BLaER1 treated with 17β-estradiol and CSF1 and Interleukin-3, amounts not matched to agents 10 nM and 100 nM (cell line): ENCODE data around the gene POU2F2.
"Not testable (repeated sequence)": the region's sequence is repeated elsewhere in the genome, so short reads cannot be mapped to it uniquely, and the experiment has no call there.

ENCODE experiments used
- H3K27ac ChIP-seq, 11 experiments: shearing (Covaris generic); formaldehyde crosslinking; 2 replicates each; pipeline ENCODE4 v1.8.1; 2022
- H3K27me3 ChIP-seq, 11 experiments: shearing (Covaris generic); formaldehyde crosslinking; 2 replicates each; pipeline ENCODE4 v1.8.1; 2022
- H3K36me3 ChIP-seq, 11 experiments: shearing (Covaris generic); formaldehyde crosslinking; 2 replicates each; pipeline ENCODE4 v1.8.1; 2022
- H3K4me1 ChIP-seq, 10 experiments: shearing (Covaris generic); formaldehyde crosslinking; 2 replicates each; pipeline ENCODE4 v1.8.1; 2022
- H3K4me2 ChIP-seq, 11 experiments: shearing (Covaris generic); formaldehyde crosslinking; 2 replicates each; pipeline ENCODE4 v1.8.1; 2022
- H3K4me3 ChIP-seq, 10 experiments: shearing (Covaris generic); formaldehyde crosslinking; 2 replicates each; pipeline ENCODE4 v1.8.1; 2022
- H3K9ac ChIP-seq, 11 experiments: shearing (Covaris generic); formaldehyde crosslinking; 2 replicates each; pipeline ENCODE4 v1.8.1; 2022
- H3K9me3 ChIP-seq, 11 experiments: shearing (Covaris generic); formaldehyde crosslinking; replicated peaks in 1 of 11; 2 replicates each; pipeline ENCODE4 v1.8.1; 2022
- H4K20me1 ChIP-seq, 11 experiments: shearing (Covaris generic); formaldehyde crosslinking; 2 replicates each; pipeline ENCODE4 v1.8.1; 2022
- Cebpa-rat ChIP-seq, 11 experiments: shearing (Covaris generic); IDR thresholded peaks; 2 replicates each; pipeline ENCODE4 v1.8.1; 2022

Gene POU2F2

GRCh38 chr19:42042455-42043170, 89.6 kb downstream of the POU2F2 start:
- no peak overlapping the region for H3K27ac ChIP-seq
- peaks cover 0 to 6% (median 0%) of the 10 kb centered on the region in 10 experiments; a peak in 1 of 20 replicates for H3K4me1 ChIP-seq
- no peaks in the 10 kb centered on the region for H3K9me3 ChIP-seq
- peaks cover 0 to 33% (median 0%) of the 10 kb centered on the region in 11 experiments; a peak in 6 of 22 replicates for H4K20me1 ChIP-seq
- TF ChIP-seq Cebpa-rat (IDR thresholded peaks at IDR 0.05), result no peak
- no peak overlapping the region for H3K4me2 ChIP-seq
- no peak overlapping the region for H3K4me3 ChIP-seq
- no peaks in the 10 kb centered on the region for H3K27me3 ChIP-seq
- no peak overlapping the region for H3K9ac ChIP-seq
- H3K36me3 ChIP-seq, result peaks cover 75 to 100% (median 95%) of the 10 kb centered on the region in 11 experiments

DNA sequence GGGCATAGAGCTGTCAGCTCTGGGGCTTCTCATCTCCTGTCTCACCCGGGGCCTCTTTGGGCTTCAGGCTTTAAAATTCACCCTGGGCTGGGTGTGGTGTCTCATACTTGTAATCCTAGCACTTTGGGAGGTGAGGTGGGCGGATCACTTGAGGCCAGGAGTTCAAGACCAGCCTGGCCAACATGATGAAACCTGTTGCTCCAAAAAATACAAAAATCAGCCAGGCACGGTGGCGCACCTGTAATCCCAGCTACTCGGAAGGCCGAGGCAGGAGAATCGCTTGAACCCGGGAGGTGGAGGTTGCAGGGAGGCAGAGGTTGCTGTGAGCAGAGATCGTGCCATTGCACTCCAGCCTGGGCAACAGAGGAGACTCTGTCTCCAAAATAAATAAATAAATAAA, 91.8 kb downstream of the POU2F2 start:
- Histone ChIP-seq H4K20me1 (peaks cover 0 to 41% (median 0%) of the 10 kb centered on the region in 11 experiments; a peak in 6 of 22 replicates), H3K36me3 (peaks cover 68 to 96% (median 93%) of the 10 kb centered on the region in 11 experiments)
- H3K4me2 ChIP-seq, H3K27me3 ChIP-seq, H3K9me3 ChIP-seq, H3K9ac ChIP-seq, H3K4me1 ChIP-seq, H3K4me3 ChIP-seq, H3K27ac ChIP-seq: not testable (repeated sequence)

DNA sequence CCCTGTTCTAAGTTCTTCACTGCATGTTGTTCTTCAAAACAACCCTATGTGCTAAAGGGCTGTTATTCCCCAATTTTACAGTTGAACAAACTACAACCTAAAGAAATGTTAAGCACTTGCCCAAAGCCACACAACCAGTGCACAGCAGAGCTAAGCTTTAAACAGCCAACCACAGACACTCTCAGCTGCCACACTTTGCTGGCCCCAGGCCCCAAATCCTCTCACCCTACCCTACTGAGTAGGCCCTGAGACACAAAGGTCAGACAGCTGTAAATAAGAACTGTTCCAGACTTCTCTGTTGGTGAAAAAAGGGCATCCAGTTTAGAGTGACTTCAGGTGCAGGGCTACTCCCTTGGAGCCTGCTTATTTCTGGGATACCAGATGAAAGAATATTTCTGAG, 92.2 kb downstream of the POU2F2 start:
- Histone ChIP-seq H3K36me3 (peaks cover 63 to 92% (median 88%) of the 10 kb centered on the region in 11 experiments), H3K27me3 (no peaks in the 10 kb centered on the region)

GRCh38 chr19:42038666-42039065, 93.6 kb downstream of the POU2F2 start:
- Histone ChIP-seq H3K4me3 (no peak overlapping the region), H3K4me1 (peaks cover 0 to 6% (median 0%) of the 10 kb centered on the region in 10 experiments; a peak in 1 of 20 replicates), H3K36me3 (peaks cover 61 to 86% (median 77%) of the 10 kb centered on the region in 11 experiments), H4K20me1 (peaks cover 0 to 41% (median 0%) of the 10 kb centered on the region in 11 experiments; a peak in 6 of 22 replicates), H3K9me3 (no peaks in the 10 kb centered on the region), H3K27me3 (no peaks in the 10 kb centered on the region), H3K9ac (no peak overlapping the region), H3K4me2 (no peak overlapping the region), H3K27ac (no peak overlapping the region)
- TF ChIP-seq Cebpa-rat (IDR thresholded peaks at IDR 0.05), result no peak

More for the DNA sequence above, 92.2 kb downstream of the POU2F2 start:
- Histone ChIP-seq H3K9ac (no peak overlapping the region), H3K4me3 (no peak overlapping the region), H3K4me2 (no peak overlapping the region), H3K27ac (no peak overlapping the region), H4K20me1 (peaks cover 0 to 41% (median 0%) of the 10 kb centered on the region in 11 experiments; a peak in 5 of 22 replicates), H3K9me3 (no peaks in the 10 kb centered on the region), H3K4me1 (peaks cover 0 to 6% (median 0%) of the 10 kb centered on the region in 10 experiments; a peak in 1 of 20 replicates)
- no peak for TF ChIP-seq Cebpa-rat (IDR thresholded peaks at IDR 0.05)

DNA sequence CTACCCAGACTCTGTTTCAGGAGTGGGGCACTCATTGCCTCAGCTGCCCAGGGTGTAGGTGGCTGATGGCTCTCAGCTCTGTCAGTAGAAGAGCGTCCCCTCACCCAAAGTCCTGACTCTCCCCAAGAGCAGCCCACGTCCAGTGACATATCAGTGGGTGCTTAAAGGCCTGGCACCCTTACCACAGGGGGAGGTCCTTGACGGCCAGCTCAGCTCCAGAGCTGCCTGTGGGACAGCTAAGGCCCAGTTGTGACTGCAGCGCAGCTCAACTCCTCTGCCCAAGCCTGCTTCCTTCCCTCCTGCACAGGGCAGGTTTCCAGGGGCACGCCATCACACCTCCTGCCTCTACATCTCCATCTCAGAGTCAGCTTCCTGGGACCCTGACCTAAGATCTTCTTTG, 94.6 kb downstream of the POU2F2 start:
- H3K36me3 ChIP-seq, result peaks cover 64 to 86% (median 76%) of the 10 kb centered on the region in 11 experiments

More for the DNA sequence above, 94.6 kb downstream of the POU2F2 start:
- Histone ChIP-seq H4K20me1 (peaks cover 0 to 38% (median 0%) of the 10 kb centered on the region in 11 experiments; a peak in 6 of 22 replicates), H3K4me1 (0 out of 20 replicates have a peak, but pooled peaks cover 0 to 3% (median 0%) of the 10 kb centered on the region in 10 experiments), H3K27me3 (no peaks in the 10 kb centered on the region), H3K4me2 (no peak overlapping the region), H3K9ac (peak overlapping the region in 1 of 11 experiments; percentile 36; a peak in 1 of 22 replicates), H3K4me3 (no peak overlapping the region), H3K27ac (no peak overlapping the region), H3K9me3 (no peaks in the 10 kb centered on the region)
- TF ChIP-seq Cebpa-rat (IDR thresholded peaks at IDR 0.05), result no peak
